Glutamatergic neuron (in vitro differentiated cells): ENCODE measurements around the gene CERS4. TPM values are rescaled to one million over a fixed set of nuclear protein-coding genes. Genes with fewer than 3 reads are reported as not detected.

ENCODE experiments used
- DNase-seq: peaks from one replicate; pipeline ENCODE4 v3.0.0; 2022
- H3K27ac Mint-ChIP-seq: one replicate; pipeline ENCODE4 v1.8.0; 2020; ENCODE audit warnings: mild to moderate bottlenecking, mixed read lengths, inconsistent platforms; ENCODE audit not compliant: unreplicated experiment
- H3K27me3 Mint-ChIP-seq: one replicate; pipeline ENCODE4 v1.8.0; 2020; ENCODE audit warnings: mild to moderate bottlenecking, moderate library complexity, mixed read lengths, inconsistent platforms; ENCODE audit not compliant: unreplicated experiment
- H3K36me3 Mint-ChIP-seq: one replicate; pipeline ENCODE4 v1.8.0; 2020; ENCODE audit warnings: mild to moderate bottlenecking, mixed read lengths, inconsistent platforms; ENCODE audit not compliant: unreplicated experiment
- H3K4me1 Mint-ChIP-seq: one replicate; pipeline ENCODE4 v1.8.0; 2020; ENCODE audit warnings: mild to moderate bottlenecking, low read depth, mixed read lengths, inconsistent platforms; ENCODE audit not compliant: unreplicated experiment
- H3K4me3 Mint-ChIP-seq: one replicate; pipeline ENCODE4 v1.8.0; 2020; ENCODE audit warnings: mild to moderate bottlenecking, mixed read lengths, inconsistent platforms; ENCODE audit not compliant: unreplicated experiment
- H3K9me3 Mint-ChIP-seq: one replicate; pipeline ENCODE4 v1.8.0; 2020; ENCODE audit warnings: mild to moderate bottlenecking, moderate library complexity, mixed read lengths, inconsistent platforms; ENCODE audit not compliant: unreplicated experiment
- CTCF ChIP-seq: fragments of 200-600 bp; sonication (generic); IDR thresholded peaks from one replicate; pipeline ENCODE4 v1.5.0; 2021; ENCODE audit not compliant: partially characterized antibody, unreplicated experiment
- total RNA-seq: library from RNA; stranded (reverse); fragmentation: NEBNext Ultra II Directional; extraction: Animal tissue kit (Norgen Biotek cat#: 25700); gene quantifications from one replicate; pipeline ENCODE4 v1.2.1, GENCODE V29; 2021; ENCODE audit not compliant: unreplicated experiment

CERS4 gene
- total RNA-seq, 1 donor from 2014 or later = 27.3 TPM

- H3K36me3 Mint-ChIP-seq = no peaks in the 10 kb centered on the region
- DNase-seq = no peak
- peak overlapping the region; percentile 89 for H3K4me3 Mint-ChIP-seq
- H3K27me3 Mint-ChIP-seq = peaks cover 8% of the 10 kb centered on the region
- H3K4me1 Mint-ChIP-seq = peaks cover 9% of the 10 kb centered on the region
- H3K27ac Mint-ChIP-seq = peak overlapping the region; percentile 45
- H3K9me3 Mint-ChIP-seq = peaks cover 3% of the 10 kb centered on the region
- TF ChIP-seq CTCF = no peak
These were observed 99.7 kb downstream of the CERS4 start for GRCh38 chr19:8308891-8309291.

DNA sequence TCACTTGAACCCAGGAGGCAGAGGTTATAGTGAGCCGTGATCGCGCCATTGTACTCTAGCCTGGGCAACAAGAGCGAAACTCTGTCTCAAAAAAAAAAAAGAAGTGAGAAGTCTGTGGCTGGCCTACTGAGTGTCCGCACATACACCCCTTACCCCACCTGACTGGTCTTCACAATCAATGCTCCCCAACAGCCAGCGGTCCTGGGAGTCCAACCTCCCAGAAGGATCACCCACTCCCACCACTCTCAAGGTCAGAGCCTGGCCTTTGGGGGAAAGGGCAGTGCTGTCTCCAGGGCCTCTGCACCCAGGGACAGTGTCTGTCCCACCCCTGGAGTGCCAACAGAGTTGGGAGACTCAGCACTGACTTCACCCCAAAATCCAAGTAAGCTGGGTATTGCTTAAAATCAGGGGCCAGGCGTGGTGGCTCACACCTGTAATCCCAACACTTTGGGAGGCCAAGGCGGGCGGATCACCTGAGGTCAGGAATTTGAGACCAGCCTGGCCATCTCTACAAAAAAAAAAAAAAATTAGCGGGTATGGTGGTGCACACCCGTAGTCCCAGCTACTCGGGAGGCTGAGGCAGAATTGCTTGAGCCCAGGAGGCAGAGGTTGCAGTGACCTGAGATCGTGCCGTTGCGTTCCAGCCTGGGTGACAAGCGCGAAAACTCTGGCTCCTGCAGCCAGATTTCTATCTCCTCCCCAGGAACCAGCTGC lies 101.3 kb downstream of the CERS4 start:
- Mint-ChIP-seq H3K4me3 (no peak overlapping the region), H3K4me1 (peaks cover 9% of the 10 kb centered on the region), H3K27me3 (peaks cover 8% of the 10 kb centered on the region)

GRCh38 chr19:8311461-8312260 lies 102.5 kb downstream of the CERS4 start:
- Mint-ChIP-seq H3K27me3 (peaks cover 8% of the 10 kb centered on the region), H3K27ac (no peak overlapping the region), H3K4me1 (peaks cover 12% of the 10 kb centered on the region), H3K9me3 (peaks cover 3% of the 10 kb centered on the region), H3K4me3 (no peak overlapping the region), H3K36me3 (no peaks in the 10 kb centered on the region)
- TF ChIP-seq CTCF = no peak
- no peak for DNase-seq

More for the DNA sequence above, 101.3 kb downstream of the CERS4 start:
- TF ChIP-seq CTCF = no peak
- Mint-ChIP-seq H3K9me3 (peaks cover 3% of the 10 kb centered on the region), H3K36me3 (no peaks in the 10 kb centered on the region), H3K27ac (no peak overlapping the region)
- DNase-seq = no peak

Other genes with a start within 250 kb of the CERS4 start
- gene ELAVL1, start 203.7 kb upstream of the CERS4 start, total RNA-seq = 122 TPM
- gene CCL25, start 156.6 kb upstream of the CERS4 start, total RNA-seq = not detected
- gene FBN3, start 59.8 kb upstream of the CERS4 start, total RNA-seq = 18.3 TPM
- gene CD320, start 99.0 kb downstream of the CERS4 start, total RNA-seq = 45.1 TPM
- 65.1 TPM for gene NDUFA7, start 112.0 kb downstream of the CERS4 start, total RNA-seq
- gene RPS28, start 112.1 kb downstream of the CERS4 start, total RNA-seq = 1,030 TPM
- 8.9 TPM for gene KANK3, start 133.9 kb downstream of the CERS4 start, total RNA-seq
- 0.51 TPM for gene ANGPTL4, start 154.8 kb downstream of the CERS4 start, total RNA-seq
- gene RAB11B, start 181.0 kb downstream of the CERS4 start, total RNA-seq = 137 TPM
- 47.7 TPM for gene MARCHF2, start 203.9 kb downstream of the CERS4 start, total RNA-seq
- 184 TPM for gene HNRNPM, start 235.6 kb downstream of the CERS4 start, total RNA-seq